NCI-H146 treated with DMSO at 0.1 percent for 48 hours (cell line): ENCODE results near the gene BMF.
A peak's percentile ranks its signal among the peaks of the same experiment; 100 is the strongest.
"Not testable (repeated sequence)": the region's sequence is repeated elsewhere in the genome, so short reads cannot be mapped to it uniquely, and the experiment has no call there.

ENCODE experiments used
- DNase-seq: peaks from one replicate; lab custom pipeline; 2025; ENCODE audit not compliant: unreplicated experiment; lab: John Stamatoyannopoulos, UW

The BMF gene

GRCh38 chr15:40108855-40109735 is at the start of gene BMF:
Gene BMF, minus strand, starts transcription at chr15:40108879. Its CDS starts 2,793 bp downstream, at chr15:40106086.
- DNase-seq: peak; percentile 72

GRCh38 chr15:40157778-40158447 is 49.2 kb upstream of the BMF start:
- DNase-seq: no peak

GRCh38 chr15:40155270-40155910 is 46.7 kb upstream of the BMF start:
- DNase-seq: no peak

GRCh38 chr15:40154821-40155220 is 46.1 kb upstream of the BMF start:
- not testable (repeated sequence) for DNase-seq

- no peak for DNase-seq
Observed at GRCh38 chr15:40151991-40152390, 43.3 kb upstream of the BMF start.

GRCh38 chr15:40151499-40151898 is 42.8 kb upstream of the BMF start:
- no peak for DNase-seq

- no peak for DNase-seq
Observed at GRCh38 chr15:40150163-40150925, 41.7 kb upstream of the BMF start.

DNA sequence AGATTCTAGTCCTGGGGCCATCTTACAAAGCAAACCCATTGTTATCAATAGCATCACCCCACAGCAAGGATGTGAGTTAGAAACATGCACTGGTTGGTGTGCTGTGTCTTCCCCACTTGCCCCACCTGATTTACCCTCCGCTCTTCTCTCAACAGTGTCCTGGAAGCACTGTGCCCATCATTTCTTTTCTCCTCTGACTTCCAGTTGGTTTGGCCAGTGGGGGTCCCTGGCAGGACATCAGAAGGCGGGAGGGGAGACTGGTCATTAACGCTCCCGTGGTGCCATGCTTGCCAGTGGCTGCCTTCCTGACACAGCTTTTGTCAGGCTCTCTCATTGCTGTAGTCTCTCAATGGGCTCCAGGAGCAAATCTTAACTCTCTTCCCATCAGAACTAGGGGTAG is 40.7 kb upstream of the BMF start:
- no peak for DNase-seq

DNA sequence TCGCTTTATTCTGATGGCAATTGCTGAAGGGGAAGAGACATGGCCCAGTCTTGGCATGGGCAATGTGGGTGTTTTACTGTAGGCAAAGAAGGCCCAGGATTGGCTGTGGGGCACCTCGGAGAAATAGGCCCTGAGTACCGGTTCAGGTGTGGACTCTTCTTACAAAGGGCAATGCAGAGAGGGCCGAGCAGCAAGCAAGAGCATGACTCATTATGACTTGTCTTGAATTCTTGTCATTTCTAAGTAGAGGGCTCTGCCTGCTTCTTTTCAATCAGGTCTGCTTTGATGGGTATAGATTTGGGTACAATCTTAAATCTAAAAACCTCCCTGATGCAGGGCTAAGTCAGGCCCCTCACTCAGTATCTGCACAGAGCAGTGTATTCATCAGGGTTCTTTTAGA is 37.4 kb upstream of the BMF start:
- DNase-seq: no peak

DNA sequence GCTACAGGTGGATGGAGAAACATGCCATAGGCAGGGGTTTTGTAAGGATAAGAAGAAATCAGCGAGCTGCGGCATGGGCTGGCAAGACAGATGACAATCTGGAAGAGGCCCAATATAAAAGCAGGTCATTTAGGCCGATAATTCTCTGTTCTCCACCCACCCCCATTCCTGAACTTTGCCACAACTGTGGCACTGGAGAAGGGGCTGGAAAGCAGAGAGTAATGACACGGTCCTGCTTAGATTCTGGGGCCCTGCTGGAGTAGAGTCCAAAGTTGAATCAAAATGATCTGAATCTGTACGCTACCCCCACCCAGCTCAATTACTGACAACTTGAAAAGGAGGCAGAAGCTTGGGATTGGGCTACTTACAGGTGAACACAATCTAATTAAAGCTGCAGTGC is 33.7 kb upstream of the BMF start:
- no peak for DNase-seq

DNA sequence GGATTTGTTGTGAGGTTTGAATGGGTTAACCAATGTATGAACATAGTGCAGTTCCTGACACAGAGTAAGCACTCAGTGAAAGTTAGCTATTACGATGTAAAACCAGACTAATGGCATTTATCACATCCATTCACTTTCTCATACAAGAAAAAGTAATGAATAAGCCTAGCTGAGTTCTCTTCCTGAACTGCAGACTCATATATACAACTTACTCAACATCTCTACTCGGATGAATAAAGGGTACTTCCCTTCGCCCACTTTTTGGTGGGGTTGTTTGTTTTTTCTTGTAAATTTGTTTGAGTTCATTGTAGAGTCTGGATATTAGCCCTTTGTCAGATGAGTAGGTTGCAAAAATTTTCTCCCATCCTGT is 29.5 kb upstream of the BMF start:
- DNase-seq: not testable (repeated sequence)

DNA sequence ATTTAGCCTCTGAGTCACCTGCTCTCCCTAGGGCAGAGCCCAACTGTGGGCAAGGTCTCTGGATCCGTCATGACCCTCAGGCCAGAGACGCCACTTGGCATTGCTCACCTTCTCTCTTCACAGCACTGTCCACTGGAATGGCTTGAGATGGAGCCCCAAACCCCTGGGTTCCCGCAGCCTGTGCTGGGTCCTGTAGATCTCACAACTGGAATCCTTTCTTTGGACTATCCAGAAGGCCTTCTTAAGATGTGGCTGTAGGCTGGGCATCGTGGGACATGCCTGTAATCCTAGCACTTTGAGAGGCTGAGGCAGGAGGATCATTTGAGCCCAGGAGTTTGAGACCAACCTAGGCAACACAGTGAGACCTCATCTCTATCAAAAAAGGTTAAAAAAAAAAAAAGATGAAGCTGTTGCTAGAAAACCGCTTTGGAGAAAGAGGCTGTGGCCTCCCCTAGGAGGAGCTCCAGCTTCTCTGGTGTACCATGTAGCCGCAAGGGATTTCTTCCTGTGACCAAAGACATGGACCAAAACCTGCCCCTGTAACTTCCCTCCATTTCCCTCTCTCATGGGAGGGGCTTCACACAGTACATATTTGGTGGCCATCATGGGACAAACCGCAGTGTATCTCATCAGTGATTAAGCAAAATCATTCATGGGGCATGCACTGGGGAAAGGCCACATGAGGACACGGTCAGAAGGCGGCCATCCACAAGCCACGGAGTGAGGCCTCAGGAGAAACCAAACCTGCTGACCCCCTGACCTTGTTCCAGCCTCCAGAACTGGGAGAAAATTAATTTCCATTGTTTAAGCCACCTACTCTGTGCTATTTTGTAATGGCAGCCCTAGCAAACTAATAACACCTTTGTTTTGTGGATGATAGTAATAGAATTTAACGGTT is 28.9 kb upstream of the BMF start:
- DNase-seq: no peak

- DNase-seq: no peak
Observed at GRCh38 chr15:40136470-40137302, 28.0 kb upstream of the BMF start.

GRCh38 chr15:40135846-40136450 is 27.3 kb upstream of the BMF start:
- DNase-seq: not testable (repeated sequence)

- DNase-seq: no peak
Observed at GRCh38 chr15:40134885-40135284, 26.2 kb upstream of the BMF start.

DNA sequence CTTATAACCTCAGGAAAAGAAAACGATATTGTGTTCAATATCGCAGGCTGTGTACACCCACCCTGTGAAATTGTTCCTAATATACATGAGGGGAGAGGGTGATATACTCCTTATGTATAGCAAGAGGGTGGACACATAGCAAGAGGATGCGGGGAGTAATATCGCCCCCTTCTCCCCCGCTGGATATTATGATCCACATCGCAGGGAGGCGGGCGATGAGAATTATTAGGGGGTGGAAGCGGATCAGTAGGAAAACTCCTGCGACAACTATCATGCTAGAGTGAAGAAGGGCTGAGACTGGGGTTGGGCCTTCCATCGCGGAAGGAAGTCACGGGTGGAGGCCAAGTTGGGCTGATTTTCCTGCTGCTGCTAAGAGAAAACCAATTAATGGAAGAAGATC is 24.9 kb upstream of the BMF start:
- DNase-seq: no peak

GRCh38 chr15:40130799-40131502 is 22.3 kb upstream of the BMF start:
- no peak for DNase-seq

DNA sequence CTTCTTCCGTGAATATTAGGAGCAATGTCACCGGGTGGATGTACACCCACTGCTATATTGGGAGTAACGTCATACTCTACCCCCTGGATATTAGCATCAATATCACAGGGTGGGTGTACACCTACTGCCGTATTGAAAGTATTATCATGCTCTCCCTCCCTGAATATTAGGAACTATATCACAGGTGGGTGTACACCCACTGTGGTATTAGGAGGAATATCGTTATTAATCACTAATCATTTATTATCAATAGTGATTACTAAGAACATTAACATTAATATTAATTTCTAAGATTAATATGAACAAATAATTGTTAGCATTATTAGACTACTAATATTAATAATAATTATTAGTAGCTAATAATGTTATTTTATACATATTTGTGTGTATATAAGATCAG is 21.4 kb upstream of the BMF start:
- DNase-seq: no peak
